Body of pancreas (tissue), 4 donors: ENCODE measurements around the gene AKAP13. TPM values are rescaled to one million over a fixed set of nuclear protein-coding genes. Genes with fewer than 3 reads are reported as not detected.

Source experiments
- ATAC-seq: fragments of 150-250 bp; one replicate; pipeline ENCODE4 v1.9.1; 2016
- DNase-seq, 4 donors: peaks; one replicate each; pipeline ENCODE4 v3.0.0-alpha.2; 2019
- H3K27ac ChIP-seq, 4 donors: fragments of 200-600 bp; sonication (generic); 1 replicate in 3 of 4; 2 replicates in 1 of 4; pipeline versions ENCODE4 v1.5.1 to v1.6.1; 2016 to 2019; ENCODE audit warnings: mild to moderate bottlenecking in 1 of 4, mixed read lengths in 1 of 4, moderate library complexity in 1 of 4
- H3K27me3 ChIP-seq, 2 donors: fragments of 200-600 bp; sonication (generic); one replicate each; pipeline ENCODE4 v1.6.0; 2016; ENCODE audit warnings: mild to moderate bottlenecking in 1 of 2
- H3K36me3 ChIP-seq, 2 donors: fragments of 200-600 bp; sonication (generic); replicated peaks in 1 of 2; 2 replicates each; pipeline ENCODE4 v1.5.1; 2016; ENCODE audit warnings: low read depth in 2 of 2; ENCODE audit not compliant: insufficient read depth in 1 of 2
- H3K4me1 ChIP-seq: fragments of 200-600 bp; sonication (generic); one replicate; pipeline ENCODE4 v1.6.0; 2016
- H3K4me3 ChIP-seq, 2 donors: fragments of 200-600 bp; sonication (generic); 1 replicate in 1 of 2; 2 replicates in 1 of 2; pipeline ENCODE4 v1.5.1; 2016 to 2019
- H3K9me3 ChIP-seq, 3 donors: fragments of 200-600 bp; sonication (generic); 1 replicate in 2 of 3; 2 replicates in 1 of 3; pipeline ENCODE4 v1.5.1; 2016
- CTCF ChIP-seq, 7 experiments: fragments of 450-650 bp in 4 of 7; fragments of 200-600 bp in 3 of 7; sonication (generic) in 3 of 7; IDR thresholded peaks; one replicate each; pipeline ENCODE4 v1.5.1; 2016 to 2019; ENCODE audit warnings: antibody characterized with exemption in 7 of 7
- POLR2A ChIP-seq, 3 donors: fragments of 450-650 bp; IDR thresholded peaks; one replicate each; pipeline ENCODE4 v1.6.1; 2016; ENCODE audit warnings: antibody characterized with exemption in 3 of 3, mild to moderate bottlenecking in 2 of 3
- WGBS, 2 donors: methylation state at CpG; one replicate each; pipeline ENCODE4 v1.1.5; 2017; 5-methylcytosine and 5-hydroxymethylcytosine counted together
- intact Hi-C: fragments of 100-400 bp; cut with DNase I; formaldehyde crosslinking; loops from one replicate; pipeline ENCODE4 v1.15.1; 2023
- total RNA-seq, 2 donors: library from RNA; depleted of rRNA; stranded (reverse); fragments of >200 nt; gene quantifications; one replicate each; pipeline ENCODE4 v1.1.0, GENCODE V29; 2016

The AKAP13 gene
- total RNA-seq, 2 donors from 2014 or later = 102 to 160 TPM

- 47 to 50% methylated on average over 4 of the region's 4 CpGs for WGBS, 2 donors
- Histone ChIP-seq H3K27ac (no peak overlapping the region), H3K9me3 (no peaks in the 10 kb centered on the region), H3K36me3 (no peaks in the 10 kb centered on the region), H3K4me1 (peaks cover 31% of the 10 kb centered on the region), H3K27me3 (no peaks in the 10 kb centered on the region), H3K4me3 (no peak overlapping the region)
- intact Hi-C loops = no loop called here
- no peak for DNase-seq
- no peak for ATAC-seq
- TF ChIP-seq CTCF (IDR thresholded peaks at IDR 0.05) (no peak), POLR2A (IDR thresholded peaks at IDR 0.05) (no peak)
These were observed 23.9 kb downstream of the AKAP13 start for GRCh38 chr15:85404176-85404917.

- TF ChIP-seq POLR2A (IDR thresholded peaks at IDR 0.05) (no peak), CTCF (IDR thresholded peaks at IDR 0.05) (no peak)
- Histone ChIP-seq H3K27ac (peak overlapping the region in 1 of 4 donors; percentile 42), H3K4me1 (peaks cover 31% of the 10 kb centered on the region), H3K4me3 (no peak overlapping the region), H3K27me3 (no peaks in the 10 kb centered on the region), H3K36me3 (no peaks in the 10 kb centered on the region), H3K9me3 (no peaks in the 10 kb centered on the region)
- ATAC-seq (no peak), DNase-seq (no peak)
- 68 to 77% methylated on average over 7 of the region's 7 CpGs for WGBS, 2 donors
- intact Hi-C loops = no loop called here
These were observed 24.8 kb downstream of the AKAP13 start for GRCh38 chr15:85404918-85405866.

- Histone ChIP-seq H3K27me3 (no peaks in the 10 kb centered on the region), H3K36me3 (no peaks in the 10 kb centered on the region), H3K4me3 (no peak overlapping the region), H3K27ac (no peak overlapping the region), H3K4me1 (peaks cover 24% of the 10 kb centered on the region), H3K9me3 (no peaks in the 10 kb centered on the region)
- DNase-seq (no peak), ATAC-seq (no peak)
- intact Hi-C loops = no loop called here
- TF ChIP-seq CTCF (IDR thresholded peaks at IDR 0.05) (no peak), POLR2A (IDR thresholded peaks at IDR 0.05) (no peak)
- 94 to 99% methylated on average over 4 of the region's 4 CpGs for WGBS, 2 donors
These were observed 26.5 kb downstream of the AKAP13 start for GRCh38 chr15:85406916-85407315.

- Histone ChIP-seq H3K9me3 (no peaks in the 10 kb centered on the region), H3K4me1 (peaks cover 24% of the 10 kb centered on the region), H3K27me3 (no peaks in the 10 kb centered on the region), H3K36me3 (no peaks in the 10 kb centered on the region), H3K4me3 (no peak overlapping the region), H3K27ac (peak overlapping the region in 2 of 4 donors; percentile 34 to 61)
- intact Hi-C loops = no loop called here
- 90 to 94% methylated on average over 6 of the region's 6 CpGs for WGBS, 2 donors
- DNase-seq = peak; percentile 27 to 60 (median 52)
- TF ChIP-seq POLR2A (IDR thresholded peaks at IDR 0.05) (no peak), CTCF (IDR thresholded peaks at IDR 0.05) (no peak)
- ATAC-seq = peak; percentile 90
These were observed 27.2 kb downstream of the AKAP13 start for GRCh38 chr15:85407421-85408269.
